Skeletal muscle satellite cell (primary cell): ENCODE data around the gene POLR1A.

Experiments used
- H3K27me3 ChIP-seq: 2 replicates; pipeline ENCODE4 v1.7.0; 2013; ENCODE audit warnings: low read length; ENCODE audit not compliant: control insufficient read depth, insufficient read depth
- H3K36me3 ChIP-seq: 2 replicates; pipeline ENCODE4 v1.7.0; 2013; ENCODE audit warnings: mild to moderate bottlenecking, control low read depth, low read length; ENCODE audit not compliant: insufficient read depth
- H3K4me1 ChIP-seq: 2 replicates; pipeline ENCODE4 v1.7.0; 2013; ENCODE audit warnings: low read length; ENCODE audit not compliant: control insufficient read depth, insufficient read depth
- H3K4me2 ChIP-seq: 2 replicates; pipeline ENCODE4 v1.7.0; 2013; ENCODE audit warnings: mild to moderate bottlenecking, low read length
- H3K4me3 ChIP-seq: 2 replicates; pipeline ENCODE4 v1.7.0; 2013; ENCODE audit warnings: low read length
- H3K9ac ChIP-seq: 2 replicates; pipeline ENCODE4 v1.7.0; 2013; ENCODE audit warnings: mild to moderate bottlenecking, low read depth, low read length, moderate library complexity
- H3K9me3 ChIP-seq: replicated peaks from 2 replicates; pipeline ENCODE4 v1.7.0; 2013; ENCODE audit warnings: mild to moderate bottlenecking, control low read depth, low read length

The POLR1A gene

GRCh38 chr2:86135653-86136052 is 30.0 kb upstream of the POLR1A start:
- no peak overlapping the region for H3K4me3 ChIP-seq
- H3K36me3 ChIP-seq = peaks cover 97% of the 10 kb centered on the region
- H3K27me3 ChIP-seq = no peaks in the 10 kb centered on the region
- H3K4me2 ChIP-seq = no peak overlapping the region
- no peaks in the 10 kb centered on the region for H3K9me3 ChIP-seq
- H3K4me1 ChIP-seq = no peaks in the 10 kb centered on the region
- H3K9ac ChIP-seq = no peak overlapping the region

- no peak overlapping the region for H3K9ac ChIP-seq
- no peak overlapping the region for H3K4me3 ChIP-seq
- no peaks in the 10 kb centered on the region for H3K9me3 ChIP-seq
- no peaks in the 10 kb centered on the region for H3K27me3 ChIP-seq
- peaks cover 92% of the 10 kb centered on the region for H3K36me3 ChIP-seq
- H3K4me1 ChIP-seq = no peaks in the 10 kb centered on the region
- no peak overlapping the region for H3K4me2 ChIP-seq
These were observed 29.0 kb upstream of the POLR1A start for GRCh38 chr2:86134709-86135108.

GRCh38 chr2:86124683-86125082 is 19.0 kb upstream of the POLR1A start:
- Histone ChIP-seq H3K36me3 (peaks cover 82% of the 10 kb centered on the region), H3K4me2 (no peak overlapping the region), H3K9me3 (no peaks in the 10 kb centered on the region)

GRCh38 chr2:86123328-86123925 is 17.7 kb upstream of the POLR1A start:
- H3K27me3 ChIP-seq = no peaks in the 10 kb centered on the region
- H3K4me3 ChIP-seq = no peak overlapping the region
- H3K4me1 ChIP-seq = no peaks in the 10 kb centered on the region
- H3K9me3 ChIP-seq = no peaks in the 10 kb centered on the region
- no peak overlapping the region for H3K9ac ChIP-seq
- H3K36me3 ChIP-seq = peaks cover 82% of the 10 kb centered on the region
- H3K4me2 ChIP-seq = no peak overlapping the region

More at GRCh38 chr2:86124683-86125082, 19.0 kb upstream of the POLR1A start:
- H3K27me3 ChIP-seq = no peaks in the 10 kb centered on the region
- no peak overlapping the region for H3K9ac ChIP-seq
- H3K4me1 ChIP-seq = no peaks in the 10 kb centered on the region
- H3K4me3 ChIP-seq = no peak overlapping the region

GRCh38 chr2:86118130-86118529 is 12.4 kb upstream of the POLR1A start:
- Histone ChIP-seq H3K27me3 (no peaks in the 10 kb centered on the region), H3K4me2 (no peak overlapping the region), H3K4me3 (no peak overlapping the region), H3K9ac (no peak overlapping the region), H3K9me3 (no peaks in the 10 kb centered on the region), H3K4me1 (peaks cover 14% of the 10 kb centered on the region), H3K36me3 (peaks cover 77% of the 10 kb centered on the region)

- Histone ChIP-seq H3K36me3 (peaks cover 33% of the 10 kb centered on the region), H3K4me2 (peak overlapping the region; percentile 78), H3K9me3 (no peaks in the 10 kb centered on the region), H3K27me3 (no peaks in the 10 kb centered on the region), H3K4me3 (peak overlapping the region; percentile 91), H3K4me1 (peaks cover 14% of the 10 kb centered on the region), H3K9ac (peak overlapping the region; percentile 88)
These were observed 1.3 kb upstream of the POLR1A start for GRCh38 chr2:86107031-86107430.

GRCh38 chr2:86105969-86106945 is 571 bp upstream of the POLR1A start, which contains the start of gene PTCD3:
Gene PTCD3 (plus strand): TSS chr2:86106235. CDS start chr2:86106248, 13 bp downstream.
- Histone ChIP-seq H3K36me3 (peaks cover 33% of the 10 kb centered on the region), H3K4me1 (peaks cover 14% of the 10 kb centered on the region), H3K9me3 (no peaks in the 10 kb centered on the region), H3K4me2 (peak within 1 kb of the TSS; percentile 78), H3K4me3 (peak within 1 kb of the TSS; percentile 91), H3K9ac (peak within 1 kb of the TSS; percentile 88), H3K27me3 (no peaks in the 10 kb centered on the region)

- peaks cover 4% of the 10 kb centered on the region for H3K4me1 ChIP-seq
- no peak overlapping the region for H3K9ac ChIP-seq
- H3K4me3 ChIP-seq = no peak overlapping the region
- no peaks in the 10 kb centered on the region for H3K9me3 ChIP-seq
- no peak overlapping the region for H3K4me2 ChIP-seq
- no peaks in the 10 kb centered on the region for H3K27me3 ChIP-seq
- peaks cover 37% of the 10 kb centered on the region for H3K36me3 ChIP-seq
These were observed 3.5 kb downstream of the POLR1A start for GRCh38 chr2:86102157-86102556.

- Histone ChIP-seq H3K9ac (no peak overlapping the region), H3K4me2 (no peak overlapping the region), H3K9me3 (no peaks in the 10 kb centered on the region), H3K36me3 (peaks cover 62% of the 10 kb centered on the region), H3K4me3 (no peak overlapping the region), H3K4me1 (peaks cover 7% of the 10 kb centered on the region), H3K27me3 (no peaks in the 10 kb centered on the region)
These were observed 7.8 kb downstream of the POLR1A start for GRCh38 chr2:86097913-86098312.

GRCh38 chr2:86097114-86097896 is 8.4 kb downstream of the POLR1A start:
- Histone ChIP-seq H3K36me3 (peaks cover 61% of the 10 kb centered on the region), H3K9me3 (no peaks in the 10 kb centered on the region), H3K9ac (no peak overlapping the region), H3K4me3 (no peak overlapping the region), H3K4me1 (peaks cover 7% of the 10 kb centered on the region), H3K4me2 (no peak overlapping the region), H3K27me3 (no peaks in the 10 kb centered on the region)

- Histone ChIP-seq H3K4me1 (peaks cover 7% of the 10 kb centered on the region), H3K36me3 (peaks cover 65% of the 10 kb centered on the region), H3K9me3 (no peaks in the 10 kb centered on the region), H3K27me3 (no peaks in the 10 kb centered on the region), H3K4me3 (no peak overlapping the region), H3K4me2 (no peak overlapping the region), H3K9ac (no peak overlapping the region)
These were observed 11.5 kb downstream of the POLR1A start for GRCh38 chr2:86094229-86094628.
